ENCODE measurements around the gene PTPN3. TPM values are rescaled to one million over a fixed set of nuclear protein-coding genes. Genes with fewer than 3 reads are reported as not detected.

Gene PTPN3
- polyA plus RNA-seq, 2 of the 4 experiments (the other 2 are of a cell fraction), result 8.9 to 20.3 TPM

- TF ChIP-seq CTCF (IDR thresholded peaks at IDR 0.05) (no peak), KDM1A (IDR thresholded peaks at IDR 0.05; ENCODE audit: low read depth) (no peak), MAX (IDR thresholded peaks at IDR 0.05) (peak; percentile 43; the same call in 1 of the 2 replicates), NPAS2 (CRISPR knock-in tag; IDR thresholded peaks at IDR 0.05; ENCODE audit: borderline replicate concordance) (no peak), JUNB (IDR thresholded peaks at IDR 0.05) (peak; percentile 60), KDM5A (IDR thresholded peaks at IDR 0.05) (no peak), EP300 (IDR thresholded peaks at IDR 0.05) (0 out of 5 replicates have a peak, but pooled peaks of 1 of the 2 experiments have one; percentile 13), TP53 (CRISPR knock-in tag; IDR thresholded peaks at IDR 0.05) (no peak), ZC3H11A (IDR thresholded peaks at IDR 0.05) (no peak), TFCP2L1 (CRISPR knock-in tag; IDR thresholded peaks at IDR 0.05) (no peak), MAZ (IDR thresholded peaks at IDR 0.05; ENCODE audit: borderline replicate concordance, low read depth, low read length) (no peak)
Measured at GRCh38 chr9:109507421-109507838, 9.3 kb upstream of the PTPN3 start (continued).

- ChIA-PET POLR2A (no interaction called here), CTCF (interaction anchor here (0.6 to 2.1 kb wide), 5 partner anchors 14 to 308 kb away, joined by 3 to 6 read pairs (median 3); no protein-coding TSS in a partner anchor)
- ATAC-seq (peak in 1 of 2 experiments; percentile 41; a peak in 3 of 6 replicates), DNase-seq (ENCODE audit: low read depth in 1 of 2, low spot score in 1 of 2) (peak in 1 of 2 experiments; percentile 36), FAIRE-seq (no peak)
- WGBS (ENCODE audit: missing lambda C conversion rate), result 36% methylated on average over 3 of the region's 3 CpGs
- Histone ChIP-seq H3K27ac (peak overlapping the region; percentile 45 to 49; a peak in 5 of 6 replicates), H3K4me2 (peak overlapping the region; percentile 57), H3K4me1 (peaks cover 26% of the 10 kb centered on the region), H3K4me3 (no peak overlapping the region), H3K9me3 (no peaks in the 10 kb centered on the region)
- TF ChIP-seq EP300 (IDR thresholded peaks at IDR 0.05), result no peak
- no peak for TF ChIP-seq RCOR1 (IDR thresholded peaks at IDR 0.05; ENCODE audit: low read depth, low read length)
- no peak for TF ChIP-seq REST (IDR thresholded peaks at IDR 0.05)
- no peak for TF ChIP-seq KDM1A (IDR thresholded peaks at IDR 0.05; ENCODE audit: low read depth)
- no peak for TF ChIP-seq PBX3 (IDR thresholded peaks at IDR 0.05)
- no peak for TF ChIP-seq ZC3H11A (IDR thresholded peaks at IDR 0.05)
- no peak for TF ChIP-seq ESRRA (IDR thresholded peaks at IDR 0.05; ENCODE audit: borderline replicate concordance, low read length)
- TF ChIP-seq BCL3 (IDR thresholded peaks at IDR 0.05), result no peak
- no peak for TF ChIP-seq CHD2 (IDR thresholded peaks at IDR 0.05; ENCODE audit: low read length, partially characterized antibody)
- no peak for TF ChIP-seq CBX8 (IDR thresholded peaks at IDR 0.05)
- no peak for TF ChIP-seq MYC (IDR thresholded peaks at IDR 0.05; ENCODE audit: borderline replicate concordance, low read length)
- no peak for TF ChIP-seq POLR2AphosphoS2 (conservative IDR thresholded peaks at IDR 0.05; ENCODE audit: low read length)
- no peak for TF ChIP-seq HEYL (CRISPR knock-in tag; IDR thresholded peaks at IDR 0.05)
Measured at GRCh38 chr9:109506097-109506712, 8.1 kb upstream of the PTPN3 start.
